HG02981 (cell line): ENCODE results near the gene RYR1.
"Not testable (repeated sequence)": the region's sequence is repeated elsewhere in the genome, so short reads cannot be mapped to it uniquely, and the experiment has no call there.

Source experiments
- ATAC-seq: cut with Tn5 transposase; IDR thresholded peaks from one replicate; pipeline ENCODE4 v1.9.1; 2021; ENCODE audit warnings: mild to moderate bottlenecking, moderate library complexity; ENCODE audit not compliant: unreplicated experiment

Gene RYR1

DNA sequence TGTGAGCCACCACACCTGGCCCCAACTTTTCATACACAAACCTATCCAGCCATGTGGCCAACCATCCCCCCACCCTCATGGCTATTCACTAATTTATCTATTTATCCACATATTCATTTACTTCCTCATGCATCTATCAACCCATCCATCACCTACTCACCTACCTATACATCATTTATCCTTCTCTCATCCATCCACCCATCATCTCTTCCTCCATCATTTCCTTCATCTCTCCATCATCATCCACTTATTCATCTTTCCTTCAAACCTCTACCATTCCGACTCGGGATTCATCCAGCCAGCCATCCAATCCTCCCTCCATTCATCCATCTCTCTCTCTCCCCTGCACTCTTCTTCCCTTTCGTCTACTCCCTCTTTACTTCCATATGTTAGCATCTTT, 54.6 kb downstream of the RYR1 start:
- ATAC-seq: no peak

- ATAC-seq: no peak
These were observed 55.4 kb downstream of the RYR1 start for GRCh38 chr19:38488776-38489481.

DNA sequence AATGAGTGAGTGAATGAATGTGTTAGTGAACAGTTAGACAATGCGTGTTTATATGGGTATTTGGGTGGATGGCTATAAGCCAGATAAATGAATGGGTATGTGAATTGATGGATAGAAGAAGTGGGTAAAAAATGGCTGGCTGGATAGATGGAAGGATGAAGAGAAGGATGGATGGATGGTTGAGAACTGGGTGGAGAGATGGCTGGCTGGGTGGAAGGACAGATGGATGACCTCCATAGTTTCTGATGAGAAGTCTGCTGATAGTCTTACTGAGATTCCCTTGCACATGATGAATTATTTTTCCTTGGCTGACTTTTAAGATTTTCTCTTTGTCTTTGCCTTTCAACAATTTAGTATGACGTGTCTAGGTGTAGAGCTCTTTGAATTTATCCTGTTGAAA, 57.4 kb downstream of the RYR1 start:
- ATAC-seq: no peak

GRCh38 chr19:38492181-38492813, 58.8 kb downstream of the RYR1 start:
- ATAC-seq: no peak

DNA sequence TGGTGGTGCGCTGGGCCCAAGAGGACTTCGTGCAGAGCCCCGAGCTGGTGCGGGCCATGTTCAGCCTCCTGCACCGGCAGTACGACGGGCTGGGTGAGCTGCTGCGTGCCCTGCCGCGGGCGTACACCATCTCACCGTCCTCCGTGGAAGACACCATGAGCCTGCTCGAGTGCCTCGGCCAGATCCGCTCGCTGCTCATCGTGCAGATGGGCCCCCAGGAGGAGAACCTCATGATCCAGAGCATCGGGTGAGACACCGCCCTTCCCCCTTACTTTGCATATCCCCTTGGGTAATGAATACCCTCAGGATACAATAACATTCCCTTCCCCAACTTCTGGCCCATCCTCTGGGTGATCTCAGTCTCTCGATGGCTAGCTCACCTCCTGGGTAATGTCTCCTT, 60.9 kb downstream of the RYR1 start:
- ATAC-seq: no peak

- not testable (repeated sequence) for ATAC-seq
These were observed 61.9 kb downstream of the RYR1 start for GRCh38 chr19:38495375-38495774.

- no peak for ATAC-seq
These were observed 62.6 kb downstream of the RYR1 start for GRCh38 chr19:38496116-38496515.

GRCh38 chr19:38496603-38497487, 63.4 kb downstream of the RYR1 start:
- ATAC-seq: no peak

DNA sequence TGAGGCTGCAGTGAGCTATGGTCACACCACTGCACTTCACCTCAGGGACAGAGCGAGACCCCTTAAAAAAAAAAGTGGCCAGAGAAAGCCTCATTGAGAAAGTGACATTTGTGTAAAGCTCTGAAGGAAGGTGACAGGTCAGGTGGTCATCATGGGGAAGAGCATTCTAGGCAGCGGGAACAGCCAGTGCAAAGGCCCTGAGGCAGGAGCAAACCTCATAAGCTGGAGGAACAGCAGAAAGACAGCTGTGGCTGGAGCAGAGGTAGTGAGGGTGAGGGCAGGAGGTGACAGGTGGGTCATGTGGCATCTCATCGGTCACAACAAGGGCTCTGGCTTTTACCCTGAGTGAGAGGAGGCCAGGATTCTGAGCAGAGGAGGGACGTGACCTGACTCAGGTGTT, 64.4 kb downstream of the RYR1 start:
- ATAC-seq: no peak

DNA sequence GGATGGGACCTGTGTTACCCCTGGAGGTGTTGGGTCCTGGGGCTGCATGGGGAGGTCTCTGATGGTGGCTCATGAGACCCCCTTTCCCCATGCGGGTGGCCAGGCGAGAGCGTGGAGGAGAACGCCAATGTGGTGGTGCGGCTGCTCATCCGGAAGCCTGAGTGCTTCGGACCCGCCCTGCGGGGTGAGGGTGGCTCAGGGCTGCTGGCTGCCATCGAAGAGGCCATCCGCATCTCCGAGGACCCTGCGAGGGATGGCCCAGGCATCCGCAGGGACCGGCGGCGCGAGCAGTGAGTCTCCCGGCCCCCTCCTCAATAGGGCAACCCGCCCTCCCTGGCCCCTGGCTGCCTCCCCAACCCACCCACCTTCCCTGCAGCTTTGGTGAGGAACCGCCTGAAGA, 66.0 kb downstream of the RYR1 start:
- no peak for ATAC-seq

- no peak for ATAC-seq
These were observed 67.0 kb downstream of the RYR1 start for GRCh38 chr19:38500450-38500849.

GRCh38 chr19:38502410-38503076, 69.1 kb downstream of the RYR1 start:
- no peak for ATAC-seq

DNA sequence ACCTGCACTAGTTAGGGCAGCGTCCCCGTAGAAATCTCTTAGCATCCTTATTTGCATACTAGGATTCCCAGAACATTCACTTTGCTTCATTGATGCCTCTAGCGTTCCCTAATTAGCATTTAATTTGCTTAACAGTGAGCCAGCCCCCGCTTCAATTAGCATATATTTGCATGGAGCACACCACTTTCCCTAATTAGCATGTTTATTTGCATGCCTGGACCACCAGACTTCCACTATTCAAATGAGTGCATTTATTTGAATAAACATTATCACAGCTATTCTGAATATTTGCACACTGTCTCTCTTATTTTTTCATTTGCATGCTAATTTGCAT, 69.6 kb downstream of the RYR1 start:
- no peak for ATAC-seq

GRCh38 chr19:38505958-38506357, 72.5 kb downstream of the RYR1 start:
- ATAC-seq: no peak

- no peak for ATAC-seq
These were observed 72.9 kb downstream of the RYR1 start for GRCh38 chr19:38506375-38506722.

DNA sequence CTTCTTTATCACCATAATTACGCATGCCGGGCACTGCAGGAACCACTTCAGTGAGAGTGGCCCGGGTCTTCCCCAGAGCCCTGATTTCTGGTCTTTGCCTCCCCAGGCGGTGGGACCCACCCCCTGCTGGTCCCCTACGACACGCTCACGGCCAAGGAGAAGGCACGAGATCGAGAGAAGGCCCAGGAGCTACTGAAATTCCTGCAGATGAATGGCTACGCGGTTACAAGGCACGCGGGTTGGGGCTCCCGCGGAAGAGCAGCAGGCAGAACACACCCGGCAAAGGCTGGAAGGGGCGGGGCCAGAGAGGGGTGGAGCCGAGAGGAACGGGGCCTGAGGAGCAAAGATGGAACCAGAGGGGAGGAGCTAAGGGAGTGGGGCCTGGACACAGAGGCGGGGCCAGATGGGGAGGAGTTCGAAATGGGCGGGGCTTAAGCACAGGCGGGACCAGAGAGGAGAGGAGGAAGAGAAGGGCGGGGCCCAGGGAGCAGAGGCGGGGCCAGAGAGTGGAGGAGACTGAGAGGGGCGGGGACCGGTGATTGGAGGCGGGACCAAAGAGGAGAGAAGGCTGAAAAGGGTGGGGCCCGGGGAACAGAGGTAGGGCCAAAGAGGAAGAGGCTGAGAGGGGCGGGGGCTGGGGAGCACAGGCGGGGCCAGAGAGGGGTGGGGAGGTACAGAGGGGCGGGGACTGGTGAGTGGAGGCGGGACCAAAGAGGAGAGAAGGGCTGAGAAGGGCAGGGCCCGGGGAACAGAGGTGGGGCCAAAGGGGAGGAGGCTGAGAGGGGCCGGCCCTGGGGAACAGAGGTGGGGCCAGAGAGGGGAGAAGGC, 73.4 kb downstream of the RYR1 start:
- ATAC-seq: no peak

DNA sequence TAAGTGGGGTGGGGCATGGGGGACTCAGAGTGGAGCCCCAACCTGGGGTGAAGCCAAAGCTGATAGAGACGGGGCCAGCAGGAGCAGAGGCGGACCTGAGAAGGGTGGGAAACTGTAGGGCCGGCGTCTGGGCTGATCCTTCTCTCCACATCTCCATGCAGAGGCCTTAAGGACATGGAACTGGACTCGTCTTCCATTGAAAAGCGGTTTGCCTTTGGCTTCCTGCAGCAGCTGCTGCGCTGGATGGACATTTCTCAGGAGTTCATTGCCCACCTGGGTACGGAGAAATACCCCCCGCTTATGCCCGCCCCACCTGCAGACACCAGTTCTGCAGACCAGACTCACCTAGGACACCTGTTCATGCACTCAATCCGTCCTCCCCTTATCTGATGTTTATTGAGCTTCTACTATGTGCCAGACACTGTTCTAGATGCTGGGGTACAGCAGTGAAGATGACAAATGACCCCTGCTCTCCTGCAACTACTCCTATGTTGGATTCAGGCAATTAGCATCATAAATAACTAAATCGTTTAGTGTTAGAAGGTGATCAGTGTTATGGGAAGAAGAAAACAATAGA, 74.1 kb downstream of the RYR1 start:
- no peak for ATAC-seq

DNA sequence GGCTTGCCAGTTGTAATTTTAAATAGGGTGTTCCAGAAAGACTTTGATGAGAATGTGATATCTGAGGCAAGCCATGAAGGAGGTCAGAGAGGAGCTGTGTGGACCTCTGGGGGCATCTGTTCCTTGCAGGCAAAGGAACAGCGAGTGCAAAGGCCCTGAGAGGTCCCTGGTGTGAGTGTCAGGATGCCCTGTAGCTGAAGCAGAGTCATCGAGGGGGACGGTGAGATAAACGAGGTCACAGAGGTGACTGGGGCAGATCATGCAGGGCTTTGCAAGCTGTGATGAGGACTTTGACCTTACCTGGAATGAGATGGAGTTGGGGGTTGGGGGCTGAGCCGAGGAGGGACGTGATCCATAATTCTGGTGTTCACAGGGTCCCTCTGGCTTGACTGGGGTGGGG, 75.0 kb downstream of the RYR1 start:
- no peak for ATAC-seq

GRCh38 chr19:38509027-38509426, 75.5 kb downstream of the RYR1 start:
- ATAC-seq: no peak

GRCh38 chr19:38511074-38511708, 77.7 kb downstream of the RYR1 start:
- ATAC-seq: no peak
